Measurements from ENCODE around the gene PCID2. TPM values are rescaled to one million over a fixed set of nuclear protein-coding genes. Genes with fewer than 3 reads are reported as not detected.
A peak's percentile ranks its signal among the peaks of the same experiment; 100 is the strongest.

The PCID2 gene
- total and polyA plus RNA-seq, 2 of the 13 experiments (the other 11 are each of a cell fraction or from before 2014, with no cell fraction given) = 65.0 to 111 TPM

DNA sequence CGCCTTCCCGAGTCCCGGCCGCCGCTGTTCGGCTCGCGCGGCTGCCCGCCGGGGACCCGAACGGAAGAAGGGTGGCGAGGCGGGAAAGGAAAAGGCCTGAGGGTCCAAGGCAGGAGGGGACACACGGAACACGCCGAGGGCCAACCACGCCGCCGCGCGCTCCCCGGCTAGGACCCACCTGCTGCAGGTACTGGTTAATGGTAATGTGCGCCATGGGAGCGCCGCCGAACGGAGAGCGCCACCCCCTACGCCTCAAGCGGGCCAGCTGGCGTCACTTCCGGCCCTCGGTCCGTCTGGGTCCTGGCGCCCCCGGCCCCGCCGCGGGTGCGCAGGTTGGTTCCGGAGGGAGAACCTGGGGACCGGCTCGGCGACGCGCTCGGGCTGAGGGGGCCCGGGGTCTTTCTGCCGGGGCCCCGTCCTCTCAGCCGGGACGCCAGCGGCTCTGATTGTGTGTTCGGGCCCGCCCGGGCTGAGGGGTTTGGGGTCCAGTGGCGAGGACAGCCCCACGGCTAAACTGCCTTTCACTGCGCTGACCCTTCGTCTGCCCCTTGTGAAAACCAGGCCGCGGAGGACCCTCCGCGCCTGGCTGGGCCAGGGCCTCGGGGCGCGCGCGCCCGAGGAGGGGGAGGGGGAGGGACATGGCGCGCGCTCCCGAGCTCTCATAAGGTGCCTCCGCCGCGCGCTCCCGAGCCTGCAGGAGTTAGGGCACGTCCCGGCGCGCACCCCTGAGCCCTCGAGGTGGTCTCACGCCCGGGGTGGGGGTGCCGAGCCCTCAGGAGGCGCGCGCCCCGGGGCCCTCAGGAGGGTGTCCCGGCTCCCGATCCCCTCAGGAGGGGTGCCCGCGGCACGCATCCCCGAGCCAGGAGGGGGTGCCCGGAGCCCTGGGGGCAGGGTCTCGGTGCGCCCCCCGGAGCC is at the start of gene PCID2 (continued):
- TF ChIP-seq NR2F1 (CRISPR knock-in tag; IDR thresholded peaks at IDR 0.05) = peak; percentile 31 to 63; a peak in 2 of 4 replicates
- no peak for TF ChIP-seq ZNF775 (CRISPR knock-in tag; IDR thresholded peaks at IDR 0.05; ENCODE audit: borderline replicate concordance)
- no peak for TF ChIP-seq TBP (CRISPR knock-in tag; IDR thresholded peaks at IDR 0.05)
- TF ChIP-seq, protein P1, sequence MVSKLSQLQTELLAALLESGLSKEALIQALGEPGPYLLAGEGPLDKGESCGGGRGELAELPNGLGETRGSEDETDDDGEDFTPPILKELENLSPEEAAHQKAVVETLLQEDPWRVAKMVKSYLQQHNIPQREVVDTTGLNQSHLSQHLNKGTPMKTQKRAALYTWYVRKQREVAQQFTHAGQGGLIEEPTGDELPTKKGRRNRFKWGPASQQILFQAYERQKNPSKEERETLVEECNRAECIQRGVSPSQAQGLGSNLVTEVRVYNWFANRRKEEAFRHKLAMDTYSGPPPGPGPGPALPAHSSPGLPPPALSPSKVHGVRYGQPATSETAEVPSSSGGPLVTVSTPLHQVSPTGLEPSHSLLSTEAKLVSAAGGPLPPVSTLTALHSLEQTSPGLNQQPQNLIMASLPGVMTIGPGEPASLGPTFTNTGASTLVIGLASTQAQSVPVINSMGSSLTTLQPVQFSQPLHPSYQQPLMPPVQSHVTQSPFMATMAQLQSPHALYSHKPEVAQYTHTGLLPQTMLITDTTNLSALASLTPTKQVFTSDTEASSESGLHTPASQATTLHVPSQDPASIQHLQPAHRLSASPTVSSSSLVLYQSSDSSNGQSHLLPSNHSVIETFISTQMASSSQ (IDR thresholded peaks at IDR 0.05; ENCODE audit: low read depth) = no peak; the same call in 1 of the 2 replicates
- TF ChIP-seq, protein P1 (CRISPR knock-in tag; IDR thresholded peaks at IDR 0.05; ENCODE audit: borderline replicate concordance) = peak; percentile 47; the same call in 1 of the 2 replicates
- TF ChIP-seq ZNF274 (CRISPR knock-in tag; IDR thresholded peaks at IDR 0.05) = peak; percentile 93; the same call in 1 of the 2 replicates
- TF ChIP-seq KAT2B (IDR thresholded peaks at IDR 0.05; ENCODE audit: borderline replicate concordance, low read depth, low read length) = no peak
- no peak for TF ChIP-seq MAFG (CRISPR knock-in tag; IDR thresholded peaks at IDR 0.05)
- no peak for TF ChIP-seq GRHL1 (CRISPR knock-in tag; conservative IDR thresholded peaks at IDR 0.05)
- TF ChIP-seq ZNF335 (CRISPR knock-in tag; IDR thresholded peaks at IDR 0.05) = peak; percentile 86
- peak; percentile 69; the same call in 1 of the 2 replicates for TF ChIP-seq ZSCAN29 (CRISPR knock-in tag; conservative IDR thresholded peaks at IDR 0.05)
- peak; percentile 96; the same call in 1 of the 2 replicates for TF ChIP-seq GLI4 (CRISPR knock-in tag; IDR thresholded peaks at IDR 0.05; ENCODE audit: borderline replicate concordance)
- no peak for TF ChIP-seq ZFP41 (CRISPR knock-in tag; IDR thresholded peaks at IDR 0.05; ENCODE audit: borderline replicate concordance)
- 0 out of 2 replicates have a peak, but pooled peaks have one; percentile 52 for TF ChIP-seq EED (CRISPR knock-in tag; IDR thresholded peaks at IDR 0.05)
- TF ChIP-seq ZNF24 (IDR thresholded peaks at IDR 0.05) = no peak
- peak; percentile 79; the same call in 1 of the 2 replicates for TF ChIP-seq ZNF234 (CRISPR knock-in tag; conservative IDR thresholded peaks at IDR 0.05)
- peak; percentile 29; the same call in 1 of the 2 replicates for TF ChIP-seq HNF4G (IDR thresholded peaks at IDR 0.05; ENCODE audit: borderline replicate concordance, low read depth, low read length)
- peak; percentile 59; the same call in 1 of the 2 replicates for TF ChIP-seq HNF4G (CRISPR knock-in tag; IDR thresholded peaks at IDR 0.05; ENCODE audit: borderline replicate concordance, low read depth)
- TF ChIP-seq SNRNP70 (IDR thresholded peaks at IDR 0.05; ENCODE audit: low read depth, low read length) = no peak
- no peak; the same call in none of the 2 replicates for TF ChIP-seq ESRRA (CRISPR knock-in tag; IDR thresholded peaks at IDR 0.05; ENCODE audit: low read depth)

All from HepG2 (cell line).